H1 (cell line): ENCODE data around the gene GPC6.

Source experiments
- EZH2 ChIP-seq: fragments of 200-600 bp; sonication (generic); IDR thresholded peaks from 2 replicates; pipeline ENCODE4 v1.7.1; 2012; ENCODE audit warnings: low read depth, mild to moderate bottlenecking, moderate library complexity, low read length, inconsistent platforms; ENCODE audit not compliant: severe bottlenecking
- FOSL1 ChIP-seq: IDR thresholded peaks from 2 replicates; pipeline ENCODE4 v1.6.1; 2011; ENCODE audit warnings: mild to moderate bottlenecking, low read depth, low read length, moderate library complexity; ENCODE audit not compliant: insufficient read depth
- JUN ChIP-seq: IDR thresholded peaks from 2 replicates; pipeline ENCODE4 v1.6.1; 2011; ENCODE audit warnings: low read depth, mild to moderate bottlenecking, improper control_type of control experiment, low read length
- NRF1 ChIP-seq: IDR thresholded peaks from 2 replicates; pipeline ENCODE4 v1.6.1; 2011; ENCODE audit warnings: mild to moderate bottlenecking, low read depth, low read length, improper control_type of control experiment
- POLR2A ChIP-seq, 2 experiments: IDR thresholded peaks; 1 replicate in 1 of 2; 2 replicates in 1 of 2; pipeline ENCODE4 v1.6.1; 2011; ENCODE audit warnings: low read depth in 2 of 2, low read length in 2 of 2, mild to moderate bottlenecking in 2 of 2; ENCODE audit errors: control extremely low read depth in 1 of 2
- TAF1 ChIP-seq: IDR thresholded peaks from 2 replicates; pipeline ENCODE4 v1.6.1; 2011; ENCODE audit warnings: mild to moderate bottlenecking, low read depth, low read length
- USF2 ChIP-seq: IDR thresholded peaks from 2 replicates; pipeline ENCODE4 v1.6.1; 2011; ENCODE audit warnings: low read length, improper control_type of control experiment
- TF ChIP-seq, protein P1 (sequence below), 3 experiments: IDR thresholded peaks; 1 replicate in 2 of 3; 2 replicates in 1 of 3; pipeline versions ENCODE4 v1.5.1 to v1.6.1; 2011; ENCODE audit warnings: low read length in 3 of 3, mild to moderate bottlenecking in 3 of 3, inconsistent platforms in 2 of 3, low read depth in 1 of 3, moderate library complexity in 1 of 3; ENCODE audit not compliant: insufficient read depth in 1 of 3; ENCODE audit errors: control extremely low read depth in 1 of 3

- TF ChIP-seq EZH2 (no peak), FOSL1 (no peak), NRF1 (no peak), JUN (no peak), POLR2A (IDR thresholded peaks at IDR 0.05; ENCODE audit: control extremely low read depth in 1 of 2, low read depth in 2 of 2, low read length in 2 of 2) (no peak), USF2 (no peak), TAF1 (no peak)
- TF ChIP-seq, protein P1, sequence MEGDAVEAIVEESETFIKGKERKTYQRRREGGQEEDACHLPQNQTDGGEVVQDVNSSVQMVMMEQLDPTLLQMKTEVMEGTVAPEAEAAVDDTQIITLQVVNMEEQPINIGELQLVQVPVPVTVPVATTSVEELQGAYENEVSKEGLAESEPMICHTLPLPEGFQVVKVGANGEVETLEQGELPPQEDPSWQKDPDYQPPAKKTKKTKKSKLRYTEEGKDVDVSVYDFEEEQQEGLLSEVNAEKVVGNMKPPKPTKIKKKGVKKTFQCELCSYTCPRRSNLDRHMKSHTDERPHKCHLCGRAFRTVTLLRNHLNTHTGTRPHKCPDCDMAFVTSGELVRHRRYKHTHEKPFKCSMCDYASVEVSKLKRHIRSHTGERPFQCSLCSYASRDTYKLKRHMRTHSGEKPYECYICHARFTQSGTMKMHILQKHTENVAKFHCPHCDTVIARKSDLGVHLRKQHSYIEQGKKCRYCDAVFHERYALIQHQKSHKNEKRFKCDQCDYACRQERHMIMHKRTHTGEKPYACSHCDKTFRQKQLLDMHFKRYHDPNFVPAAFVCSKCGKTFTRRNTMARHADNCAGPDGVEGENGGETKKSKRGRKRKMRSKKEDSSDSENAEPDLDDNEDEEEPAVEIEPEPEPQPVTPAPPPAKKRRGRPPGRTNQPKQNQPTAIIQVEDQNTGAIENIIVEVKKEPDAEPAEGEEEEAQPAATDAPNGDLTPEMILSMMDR (IDR thresholded peaks at IDR 0.05; ENCODE audit: control extremely low read depth in 1 of 3, insufficient read depth in 1 of 3, low read depth in 1 of 3, low read length in 3 of 3) = no peak
Measured at GRCh38 chr13:93256998-93257397, 30.4 kb downstream of the GPC6 start.
